DOHH2 (cell line): ENCODE results near the gene DNAJC15.

Source experiments
- EZH2phosphoT487 ChIP-seq: fragments of 200-600 bp; sonication (generic); IDR thresholded peaks from 2 replicates; pipeline ENCODE4 v1.6.1; 2017; ENCODE audit warnings: borderline replicate concordance, mild to moderate bottlenecking, antibody characterized with exemption, low read length, moderate library complexity, mixed read lengths
- TF ChIP-seq, protein P1 (sequence below): fragments of 200-600 bp; sonication (generic); IDR thresholded peaks from one replicate; pipeline ENCODE4 v1.5.1; 2014; ENCODE audit warnings: antibody characterized with exemption, mild to moderate bottlenecking, low read depth, low read length; ENCODE audit not compliant: poor library complexity, severe bottlenecking

DNA sequence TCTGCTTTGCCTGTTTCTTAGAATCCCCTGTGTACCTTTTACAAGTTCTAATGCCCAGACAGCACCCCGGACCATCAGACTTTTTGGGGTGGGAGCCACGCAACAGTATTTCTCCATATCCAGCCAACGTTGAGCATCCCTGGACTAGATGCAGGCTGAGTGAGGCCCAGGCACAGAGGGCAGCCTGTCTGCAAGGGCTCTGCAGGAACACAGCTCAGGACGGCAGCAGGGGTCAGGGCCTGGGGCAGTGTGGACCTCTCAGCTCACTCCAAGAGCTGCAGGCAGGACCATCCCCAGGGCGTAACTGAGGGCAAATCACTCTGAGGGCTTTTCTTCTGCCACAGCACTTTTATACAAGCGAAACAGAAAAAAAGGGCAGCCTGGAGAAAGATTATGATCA lies 95.8 kb downstream of the DNAJC15 start:
- TF ChIP-seq, protein P1, sequence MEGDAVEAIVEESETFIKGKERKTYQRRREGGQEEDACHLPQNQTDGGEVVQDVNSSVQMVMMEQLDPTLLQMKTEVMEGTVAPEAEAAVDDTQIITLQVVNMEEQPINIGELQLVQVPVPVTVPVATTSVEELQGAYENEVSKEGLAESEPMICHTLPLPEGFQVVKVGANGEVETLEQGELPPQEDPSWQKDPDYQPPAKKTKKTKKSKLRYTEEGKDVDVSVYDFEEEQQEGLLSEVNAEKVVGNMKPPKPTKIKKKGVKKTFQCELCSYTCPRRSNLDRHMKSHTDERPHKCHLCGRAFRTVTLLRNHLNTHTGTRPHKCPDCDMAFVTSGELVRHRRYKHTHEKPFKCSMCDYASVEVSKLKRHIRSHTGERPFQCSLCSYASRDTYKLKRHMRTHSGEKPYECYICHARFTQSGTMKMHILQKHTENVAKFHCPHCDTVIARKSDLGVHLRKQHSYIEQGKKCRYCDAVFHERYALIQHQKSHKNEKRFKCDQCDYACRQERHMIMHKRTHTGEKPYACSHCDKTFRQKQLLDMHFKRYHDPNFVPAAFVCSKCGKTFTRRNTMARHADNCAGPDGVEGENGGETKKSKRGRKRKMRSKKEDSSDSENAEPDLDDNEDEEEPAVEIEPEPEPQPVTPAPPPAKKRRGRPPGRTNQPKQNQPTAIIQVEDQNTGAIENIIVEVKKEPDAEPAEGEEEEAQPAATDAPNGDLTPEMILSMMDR, result no peak
- TF ChIP-seq EZH2phosphoT487, result no peak
